H1 (cell line): ENCODE measurements around the gene DDX42. TPM values are rescaled to one million over a fixed set of nuclear protein-coding genes. Genes with fewer than 3 reads are reported as not detected.

Source experiments
- CTCF ChIA-PET: fragments of 300-600 bp; sonication (Branson Sonifier 250); formaldehyde crosslinking; loops from one replicate; lab custom pipeline; 2021; ENCODE audit not compliant: partially characterized antibody; lab: Charles Lee
- POLR2A ChIA-PET: fragments of 300-600 bp; sonication (Branson Sonifier 250); formaldehyde crosslinking; loops from one replicate; lab custom pipeline; 2021; ENCODE audit warnings: inconsistent platforms; ENCODE audit not compliant: partially characterized antibody; lab: Charles Lee
- DNase-seq, 2 experiments: peaks; one replicate each; pipeline versions ENCODE4 v3.0.0 to v3.0.0-alpha.2; 2010 to 2022; ENCODE audit warnings: low spot score in 2 of 2, low read depth in 1 of 2, mixed read lengths in 1 of 2
- FAIRE-seq: peaks from 2 replicates; lab custom pipeline; 2011; peaks lifted over from hg19 to GRCh38; lab: Jason Lieb, UNC
- H2AFZ ChIP-seq: 2 replicates; pipeline ENCODE4 v1.8.1; 2012; ENCODE audit warnings: low read length, inconsistent platforms
- H2AK5ac ChIP-seq: 2 replicates; pipeline ENCODE4 v1.6.1; 2013; ENCODE audit warnings: low read depth, low read length
- H2BK120ac ChIP-seq: replicated peaks from 2 replicates; pipeline ENCODE3; 2013; ENCODE audit warnings: low read depth, low read length, inconsistent platforms
- H2BK12ac ChIP-seq: 2 replicates; pipeline ENCODE4 v1.6.1; 2013; ENCODE audit warnings: low read depth, low read length
- H2BK15ac ChIP-seq: 2 replicates; pipeline ENCODE4 v1.6.1; 2013; ENCODE audit warnings: low read length
- H2BK20ac ChIP-seq: 2 replicates; pipeline ENCODE4 v1.6.1; 2013; ENCODE audit warnings: low read length
- H2BK5ac ChIP-seq: 2 replicates; pipeline ENCODE4 v1.6.1; 2013; ENCODE audit warnings: low read depth, low read length
- H3K14ac ChIP-seq: 2 replicates; pipeline ENCODE4 v1.6.1; 2013; ENCODE audit warnings: inconsistent platforms; ENCODE audit not compliant: insufficient read length
- H3K18ac ChIP-seq: 2 replicates; pipeline ENCODE4 v1.6.1; 2013; ENCODE audit warnings: low read length; ENCODE audit errors: extremely low read depth
- H3K23ac ChIP-seq: 2 replicates; pipeline ENCODE4 v1.6.1; 2013; ENCODE audit warnings: inconsistent platforms; ENCODE audit not compliant: insufficient read length
- H3K23me2 ChIP-seq: 2 replicates; pipeline ENCODE4 v1.6.1; 2013; ENCODE audit warnings: low read depth, low read length
- H3K27ac ChIP-seq: 2 replicates; pipeline ENCODE4 v1.6.1; 2011; ENCODE audit warnings: low read depth, low read length, inconsistent platforms
- H3K27me3 ChIP-seq, 4 experiments: replicated peaks in 1 of 4; 1 replicate in 1 of 4; 2 replicates in 3 of 4; pipeline versions ENCODE4 v1.6.1 to v1.8.1; 2011 to 2013; ENCODE audit warnings: low read length in 3 of 4, mild to moderate bottlenecking in 3 of 4, inconsistent platforms in 2 of 4, mixed read lengths in 2 of 4, moderate library complexity in 1 of 4; ENCODE audit not compliant: control insufficient read depth in 3 of 4, insufficient read depth in 3 of 4; ENCODE audit errors: extremely low read depth in 1 of 4
- H3K36me3 ChIP-seq, 4 experiments: 2 replicates each; pipeline versions ENCODE4 v1.6.1 to v1.8.1; 2011 to 2013; ENCODE audit warnings: mild to moderate bottlenecking in 4 of 4, low read length in 3 of 4, moderate library complexity in 2 of 4, control low read depth in 1 of 4, inconsistent platforms in 1 of 4; ENCODE audit not compliant: insufficient read depth in 4 of 4, control insufficient read depth in 2 of 4
- H3K4ac ChIP-seq: replicated peaks from 2 replicates; pipeline ENCODE3; 2013; ENCODE audit warnings: low read length, low read depth, mixed read lengths, inconsistent platforms; ENCODE audit not compliant: insufficient read length
- H3K4me1 ChIP-seq, 4 experiments: replicated peaks in 1 of 4; 1 replicate in 1 of 4; 2 replicates in 3 of 4; pipeline versions ENCODE4 v1.6.1 to v1.8.1; 2011 to 2013; ENCODE audit warnings: low read length in 3 of 4, inconsistent platforms in 2 of 4, mixed read lengths in 1 of 4; ENCODE audit not compliant: insufficient read depth in 4 of 4, control insufficient read depth in 3 of 4
- H3K4me2 ChIP-seq, 2 experiments: 2 replicates each; pipeline versions ENCODE4 v1.6.1 to v1.8.1; 2011 to 2013; ENCODE audit warnings: low read depth in 2 of 2, low read length in 2 of 2, control low read depth in 1 of 2, inconsistent platforms in 1 of 2, mild to moderate bottlenecking in 1 of 2; ENCODE audit not compliant: insufficient read depth in 1 of 2
- H3K4me3 ChIP-seq, 4 experiments: fragments of 200-600, 300-600 bp in 1 of 4; sonication (generic), shearing (Covaris generic), sonication (Bioruptor Twin) in 1 of 4; 2 replicates each; pipeline versions ENCODE4 v1.5.1 to v1.8.1; 2011 to 2016; ENCODE audit warnings: low read length in 4 of 4, low read depth in 3 of 4, control low read depth in 2 of 4, inconsistent platforms in 2 of 4, mild to moderate bottlenecking in 2 of 4, mixed read lengths in 1 of 4, moderate library complexity in 1 of 4; ENCODE audit not compliant: insufficient read depth in 2 of 4; ENCODE audit errors: extremely low read depth in 1 of 4
- H3K56ac ChIP-seq: replicated peaks from 2 replicates; pipeline ENCODE3; 2013; ENCODE audit warnings: low read depth, mild to moderate bottlenecking, mixed read lengths, low read length, inconsistent platforms; ENCODE audit not compliant: insufficient read length
- H3K79me1 ChIP-seq: 2 replicates; pipeline ENCODE4 v1.6.1; 2013; ENCODE audit warnings: low read depth, low read length, control low read depth
- H3K79me2 ChIP-seq, 2 experiments: 2 replicates each; pipeline versions ENCODE4 v1.6.1 to v1.8.1; 2012 to 2013; ENCODE audit warnings: low read length in 2 of 2, mild to moderate bottlenecking in 2 of 2, inconsistent platforms in 1 of 2; ENCODE audit not compliant: insufficient read depth in 2 of 2, control insufficient read depth in 1 of 2
- H3K9ac ChIP-seq, 4 experiments: replicated peaks in 1 of 4; 1 replicate in 1 of 4; 2 replicates in 3 of 4; pipeline versions ENCODE4 v1.6.1 to v1.8.1; 2011 to 2013; ENCODE audit warnings: low read depth in 3 of 4, low read length in 3 of 4, control low read depth in 2 of 4, mild to moderate bottlenecking in 2 of 4, moderate library complexity in 2 of 4, inconsistent platforms in 1 of 4; ENCODE audit errors: extremely low read depth in 1 of 4
- H3K9me3 ChIP-seq, 2 experiments: 2 replicates each; pipeline versions ENCODE4 v1.6.1 to v1.8.1; 2012 to 2013; ENCODE audit warnings: mild to moderate bottlenecking in 2 of 2, moderate library complexity in 2 of 2, control low read depth in 1 of 2, inconsistent platforms in 1 of 2, low read depth in 1 of 2, low read length in 1 of 2, mixed read lengths in 1 of 2; ENCODE audit not compliant: insufficient read depth in 2 of 2
- H4K20me1 ChIP-seq, 2 experiments: replicated peaks in 1 of 2; 2 replicates each; pipeline versions ENCODE3 to v1.8.1; 2011 to 2013; ENCODE audit warnings: inconsistent platforms in 2 of 2, low read length in 2 of 2, mild to moderate bottlenecking in 1 of 2; ENCODE audit not compliant: insufficient read depth in 2 of 2, control insufficient read depth in 1 of 2
- H4K5ac ChIP-seq: 2 replicates; pipeline ENCODE4 v1.6.1; 2013; ENCODE audit warnings: low read length, low read depth, mixed read lengths, inconsistent platforms; ENCODE audit not compliant: insufficient read length
- H4K8ac ChIP-seq: 2 replicates; pipeline ENCODE4 v1.8.0; 2013; ENCODE audit warnings: mild to moderate bottlenecking, moderate library complexity, low read length, inconsistent platforms; ENCODE audit not compliant: insufficient read depth; ENCODE audit errors: extremely low read depth
- H4K91ac ChIP-seq: replicated peaks from 2 replicates; pipeline ENCODE3; 2013; ENCODE audit warnings: low read length, mixed read lengths, inconsistent platforms; ENCODE audit not compliant: insufficient read length
- ASH2L ChIP-seq: fragments of 200-600, 300-600 bp; sonication (generic); IDR thresholded peaks from one replicate; pipeline ENCODE4 v1.7.1; 2017; ENCODE audit warnings: low read length
- CHD2 ChIP-seq: IDR thresholded peaks from 2 replicates; pipeline ENCODE4 v1.6.1; 2012; ENCODE audit warnings: low read length, improper control_type of control experiment
- RXRA ChIP-seq: IDR thresholded peaks from 2 replicates; pipeline ENCODE4 v1.6.1; 2011; ENCODE audit warnings: low read depth, mild to moderate bottlenecking, low read length, moderate library complexity; ENCODE audit not compliant: insufficient read depth
- SIN3A ChIP-seq, 2 experiments: IDR thresholded peaks in 1 of 2; conservative IDR thresholded peaks in 1 of 2; 2 replicates each; pipeline ENCODE4 v1.6.1; 2011 to 2012; ENCODE audit warnings: low read length in 2 of 2, improper control_type of control experiment in 1 of 2, low read depth in 1 of 2, mild to moderate bottlenecking in 1 of 2
- WGBS, 2 experiments: shearing (Covaris generic) in 1 of 2; methylation state at CpG; one replicate each; pipeline versions ENCODE4 v1.1.6 to v1.1.7; 2013 to 2015; ENCODE audit warnings: low lambda C conversion rate in 2 of 2, mixed read lengths in 2 of 2, inconsistent platforms in 1 of 2, low coverage in 1 of 2, missing lambda C conversion rate in 1 of 2; ENCODE audit not compliant: insufficient replicate concordance in 2 of 2, insufficient coverage in 1 of 2, insufficient read length in 1 of 2; ENCODE audit errors: extremely low coverage in 1 of 2, missing lambda C conversion rate in 1 of 2; 5-methylcytosine and 5-hydroxymethylcytosine counted together
- polyA plus RNA-seq, 7 experiments: library from polyadenylated mRNA; depleted of rRNA in 3 of 7; stranded (reverse) in 5 of 7; unstranded in 2 of 7; fragments of >200 nt in 5 of 7; fragments of 200-250 nt in 2 of 7; gene quantifications; 1 replicate in 5 of 7; 2 replicates in 1 of 7; 4 replicates in 1 of 7; pipeline versions ENCODE4 v1.2.1 to v1.2.3, GENCODE V29; 2011 to 2013; ENCODE audit warnings: missing spikeins in 2 of 7, mixed read lengths in 2 of 7
- total RNA-seq: library from RNA; stranded (reverse); fragmentation: NEBNext Ultra II Directional; extraction: Animal tissue kit (Norgen Biotek cat#: 25700); gene quantifications from 2 replicates; pipeline ENCODE4 v1.2.1, GENCODE V29; 2021

The DDX42 gene
- total and polyA plus RNA-seq, 2 of the 8 experiments (the other 6 are each of a cell fraction or from before 2014, with no cell fraction given), result 40.6 to 114 TPM

DNA sequence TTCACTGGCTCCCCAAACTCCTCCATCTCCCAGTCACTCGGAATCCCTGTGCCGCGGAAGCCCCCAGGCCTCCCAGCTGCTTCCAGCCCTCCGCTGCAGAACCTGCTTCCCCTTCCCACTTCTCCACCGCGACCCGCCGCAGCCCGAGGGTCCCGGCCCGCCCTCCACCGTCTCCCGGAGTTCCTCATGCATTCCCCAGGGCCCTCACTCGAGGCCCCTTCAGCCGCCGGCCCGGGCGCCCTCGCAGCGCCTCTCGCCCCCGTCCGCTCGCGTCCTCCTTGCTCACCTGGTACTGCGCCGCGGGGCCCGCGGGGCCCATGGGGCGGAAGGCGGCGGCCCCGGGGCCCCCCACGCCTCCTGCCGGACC, 68.2 kb downstream of the DDX42 start:
- Histone ChIP-seq H4K8ac (peak overlapping the region; percentile 51), H3K56ac (peak overlapping the region; percentile 73), H3K4ac (no peak overlapping the region), H4K5ac (peak overlapping the region; percentile 38), H3K27ac (peak overlapping the region; percentile 65; the same call in 1 of the 2 replicates), H3K4me2 (peak overlapping the region; percentile 93), H3K18ac (peak overlapping the region; percentile 24), H3K23me2 (peaks cover 8% of the 10 kb centered on the region), H2AK5ac (no peak overlapping the region), H3K79me1 (peaks cover 20% of the 10 kb centered on the region), H3K4me3 (peak overlapping the region; percentile 76 to 97 (median 83)), H3K23ac (no peak overlapping the region), H2BK20ac (no peak overlapping the region), H3K4me1 (peaks cover 3 to 28% (median 26%) of the 10 kb centered on the region in 4 experiments), H3K79me2 (peaks cover 11 to 38% of the 10 kb centered on the region in 2 experiments), H3K36me3 (no peaks in the 10 kb centered on the region; a peak in 2 of 8 replicates), H3K9me3 (no peaks in the 10 kb centered on the region), H3K9ac (peak overlapping the region; percentile 68 to 81 (median 73)), H4K91ac (peak overlapping the region; percentile 14), H4K20me1 (peaks cover 0 to 4% of the 10 kb centered on the region in 2 experiments), H2BK12ac (no peak overlapping the region), H3K14ac (no peak overlapping the region), H2BK15ac (no peak overlapping the region), H2AFZ (no peak overlapping the region), H2BK5ac (peak overlapping the region; percentile 73; the same call in 1 of the 2 replicates), H3K27me3 (peaks cover 0 to 10% (median 5%) of the 10 kb centered on the region in 4 experiments; a peak in 5 of 7 replicates), H2BK120ac (no peak overlapping the region)
- ChIA-PET CTCF (interaction anchor here (0.6 to 1.4 kb wide), 4 partner anchors 10 to 18 kb away, joined by 4 to 7 read pairs (median 4); partner anchors contain the start of gene PSMC5), POLR2A (interaction anchor here (0.7 to 27.8 kb wide), 4 partner anchors 8 to 303 kb away, joined by 3 to 593 read pairs (median 8); partner anchors contain the start of genes CCDC47, DDX42, FTSJ3 and PSMC5)
- 2% methylated on average over 14 of the region's 36 CpGs; no CpG with 5 or more reads in 1 of the 2 experiments for WGBS, 2 experiments
- peak; percentile 10 for TF ChIP-seq ASH2L
- no peak for TF ChIP-seq CHD2
- no peak for TF ChIP-seq RXRA
- no peak for TF ChIP-seq SIN3A (conservative IDR thresholded peaks at IDR 0.05 in 1 of 2, IDR thresholded peaks at IDR 0.05 in 1 of 2; ENCODE audit: low read depth in 1 of 2, low read length in 2 of 2)
- FAIRE-seq (no peak), DNase-seq (peak in 1 of 2 experiments; percentile 63)
